ENCODE measurements around the gene OPCML.

DNA sequence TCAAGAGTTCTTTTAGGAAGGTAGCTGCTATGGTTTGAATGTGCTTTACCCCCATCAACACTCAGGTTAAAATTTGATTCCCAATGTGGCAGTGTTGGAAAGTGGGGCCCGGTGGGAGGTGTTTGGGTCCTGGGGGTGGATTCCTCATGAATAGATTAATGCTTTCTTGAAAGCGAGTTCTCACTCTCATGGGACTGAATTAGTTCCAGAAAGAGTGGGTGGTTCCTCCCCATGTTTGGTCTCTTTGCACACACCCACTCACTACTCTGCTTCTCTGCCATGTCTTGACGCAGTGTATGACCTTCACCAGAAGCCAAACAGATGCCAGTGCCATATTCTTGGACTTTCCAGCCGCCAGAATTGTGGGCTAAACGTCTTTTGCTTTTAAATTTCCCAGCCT, 394.4 kb downstream of the OPCML start:
- TF ChIP-seq CTCF (optimal IDR thresholded peaks at IDR 0.05 in 1 of 3, IDR thresholded peaks at IDR 0.05 in 1 of 3, conservative IDR thresholded peaks at IDR 0.05 in 1 of 3; ENCODE audit: extremely low read depth in 1 of 3, insufficient read depth in 2 of 3, low read length in 3 of 3) = no peak
- TF ChIP-seq EZH2 (IDR thresholded peaks at IDR 0.05; ENCODE audit: low read length) = no peak

All from keratinocyte (primary cell).